Smooth muscle cell (in vitro differentiated cells): ENCODE measurements around the gene JAG1. TPM values are rescaled to one million over a fixed set of nuclear protein-coding genes. Genes with fewer than 3 reads are reported as not detected.

ENCODE experiments used
- DNase-seq: peaks from one replicate; lab custom pipeline; 2025; ENCODE audit not compliant: unreplicated experiment; lab: John Stamatoyannopoulos, UW
- H2AFZ ChIP-seq: fragments of 200-600 bp; sonication (generic); 2 replicates; pipeline ENCODE4 v1.6.0; 2016; ENCODE audit warnings: antibody characterized with exemption, low read depth, mild to moderate bottlenecking
- H3F3A ChIP-seq: fragments of 200-600 bp; sonication (generic); 2 replicates; pipeline ENCODE4 v1.6.0; 2017; ENCODE audit warnings: antibody characterized with exemption, low read depth
- H3K27ac ChIP-seq: fragments of 200-600 bp; sonication (generic); 2 replicates; pipeline ENCODE4 v1.5.1; 2016; ENCODE audit warnings: low read depth, mild to moderate bottlenecking
- H3K27me3 ChIP-seq: fragments of 200-600 bp; sonication (generic); 2 replicates; pipeline ENCODE4 v1.6.1; 2016; ENCODE audit warnings: low read depth, mild to moderate bottlenecking
- H3K36me3 ChIP-seq: fragments of 200-600 bp; sonication (generic); 2 replicates; pipeline ENCODE4 v1.5.1; 2016; ENCODE audit warnings: low read depth
- H3K4me1 ChIP-seq: fragments of 200-600 bp; sonication (generic); 2 replicates; pipeline ENCODE4 v1.5.1; 2016; ENCODE audit warnings: low read depth
- H3K4me2 ChIP-seq: fragments of 200-600 bp; sonication (generic); 2 replicates; pipeline ENCODE4 v1.6.0; 2016; ENCODE audit warnings: mild to moderate bottlenecking
- H3K4me3 ChIP-seq: fragments of 200-600 bp; sonication (generic); 2 replicates; pipeline ENCODE4 v1.5.1; 2016; ENCODE audit warnings: mild to moderate bottlenecking
- H3K79me2 ChIP-seq: fragments of 200-600 bp; sonication (generic); 2 replicates; pipeline ENCODE4 v1.6.0; 2016; ENCODE audit warnings: low read depth, mild to moderate bottlenecking
- H3K9ac ChIP-seq: fragments of 200-600 bp; sonication (generic); 2 replicates; pipeline ENCODE4 v1.6.0; 2016; ENCODE audit warnings: low read depth
- H3K9me3 ChIP-seq: fragments of 200-600 bp; sonication (generic); replicated peaks from 2 replicates; pipeline ENCODE4 v1.5.1; 2016; ENCODE audit warnings: low read depth
- H4K20me1 ChIP-seq: fragments of 200-600 bp; sonication (generic); 2 replicates; pipeline ENCODE4 v1.6.0; 2016; ENCODE audit warnings: low read depth
- CTCF ChIP-seq: fragments of 200-600 bp; sonication (generic); IDR thresholded peaks from 2 replicates; pipeline ENCODE4 v1.5.1; 2017; ENCODE audit warnings: borderline replicate concordance, mild to moderate bottlenecking, antibody characterized with exemption; ENCODE audit not compliant: insufficient read depth, poor library complexity, severe bottlenecking
- WGBS: methylation state at CpG from one replicate; pipeline ENCODE4 v1.1.7; 2016; ENCODE audit warnings: low lambda C conversion rate; 5-methylcytosine and 5-hydroxymethylcytosine counted together
- polyA plus RNA-seq: library from polyadenylated mRNA; unstranded; fragments of >200 nt; fragmentation: Nextera tagmentation; extraction: Ambion mirVana; gene quantifications from 2 replicates; pipeline ENCODE4 v1.2.1, GENCODE V29; 2016
- total RNA-seq: library from RNA; depleted of rRNA; stranded (reverse); fragments of >200 nt; gene quantifications from 2 replicates; pipeline ENCODE4 v1.2.3, GENCODE V29; 2014

The JAG1 gene
- total and polyA plus RNA-seq, 2 experiments from 2014 or later, result 45.0 to 126 TPM

- H3K27ac ChIP-seq, result no peak overlapping the region
- no peaks in the 10 kb centered on the region for H3K27me3 ChIP-seq
- H4K20me1 ChIP-seq, result no peaks in the 10 kb centered on the region
- peaks cover 21% of the 10 kb centered on the region for H3K4me1 ChIP-seq
- H3K9ac ChIP-seq, result no peak overlapping the region
- H2AFZ ChIP-seq, result no peak overlapping the region
- no peaks in the 10 kb centered on the region for H3K9me3 ChIP-seq
- DNase-seq, result no peak
- H3K4me2 ChIP-seq, result no peak overlapping the region
- no peaks in the 10 kb centered on the region for H3K36me3 ChIP-seq
- H3K79me2 ChIP-seq, result no peaks in the 10 kb centered on the region
- 97% methylated on average over 1 of the region's 1 CpG for WGBS
- no peak for TF ChIP-seq CTCF
- H3F3A ChIP-seq, result no peaks in the 10 kb centered on the region
- H3K4me3 ChIP-seq, result no peak overlapping the region
Observed at GRCh38 chr20:10707791-10708190, 34.0 kb upstream of the JAG1 start.

- H3K4me2 ChIP-seq, result no peak overlapping the region
- no peak overlapping the region for H3K27ac ChIP-seq
- H3K36me3 ChIP-seq, result no peaks in the 10 kb centered on the region
- no peaks in the 10 kb centered on the region for H3F3A ChIP-seq
- no peak for TF ChIP-seq CTCF
- no peaks in the 10 kb centered on the region for H4K20me1 ChIP-seq
- peaks cover 21% of the 10 kb centered on the region for H3K4me1 ChIP-seq
- DNase-seq, result no peak
- WGBS, result 98% methylated on average over 4 of the region's 4 CpGs
- H3K27me3 ChIP-seq, result no peaks in the 10 kb centered on the region
- no peaks in the 10 kb centered on the region for H3K79me2 ChIP-seq
- H3K9ac ChIP-seq, result no peak overlapping the region
- no peak overlapping the region for H3K4me3 ChIP-seq
- no peak overlapping the region for H2AFZ ChIP-seq
- no peaks in the 10 kb centered on the region for H3K9me3 ChIP-seq
Observed at GRCh38 chr20:10707068-10707467, 33.3 kb upstream of the JAG1 start.

- H4K20me1 ChIP-seq, result no peaks in the 10 kb centered on the region
- no peaks in the 10 kb centered on the region for H3F3A ChIP-seq
- H3K4me1 ChIP-seq, result peaks cover 21% of the 10 kb centered on the region
- H3K27me3 ChIP-seq, result no peaks in the 10 kb centered on the region
- H3K79me2 ChIP-seq, result no peaks in the 10 kb centered on the region
- no peak overlapping the region for H3K4me2 ChIP-seq
- no peak for TF ChIP-seq CTCF
- DNase-seq, result no peak
- no peaks in the 10 kb centered on the region for H3K36me3 ChIP-seq
- no peak overlapping the region for H3K9ac ChIP-seq
- no peaks in the 10 kb centered on the region for H3K9me3 ChIP-seq
- H3K27ac ChIP-seq, result no peak overlapping the region
- H2AFZ ChIP-seq, result no peak overlapping the region
- no peak overlapping the region for H3K4me3 ChIP-seq
- WGBS, result 95% methylated on average over 12 of the region's 12 CpGs
Observed at GRCh38 chr20:10706460-10706811, 32.6 kb upstream of the JAG1 start.

GRCh38 chr20:10705801-10706459 is 32.1 kb upstream of the JAG1 start:
- Histone ChIP-seq H3K4me2 (no peak overlapping the region), H3K79me2 (no peaks in the 10 kb centered on the region), H3K27ac (no peak overlapping the region), H3F3A (no peaks in the 10 kb centered on the region), H3K9ac (no peak overlapping the region), H3K4me3 (no peak overlapping the region), H3K4me1 (peaks cover 21% of the 10 kb centered on the region), H4K20me1 (no peaks in the 10 kb centered on the region), H2AFZ (no peak overlapping the region), H3K27me3 (no peaks in the 10 kb centered on the region), H3K36me3 (no peaks in the 10 kb centered on the region), H3K9me3 (no peaks in the 10 kb centered on the region)
- no peak for DNase-seq
- 88% methylated on average over 16 of the region's 16 CpGs for WGBS
- TF ChIP-seq CTCF, result no peak
